A673 (cell line): ENCODE results near the gene SDR39U1. TPM values are rescaled to one million over a fixed set of nuclear protein-coding genes. Genes with fewer than 3 reads are reported as not detected.

Experiments used
- BruUV-seq: library from RNA; stranded (reverse); fragments of 400-500 nt; replicated peaks from 2 replicates; lab custom pipeline; 2021; lab: Mats Ljungman, UMichigan
- CTCF ChIA-PET: fragments of 300-600 bp; sonication (Branson Sonifier 250); formaldehyde crosslinking; loops from one replicate; lab custom pipeline; 2022; ENCODE audit warnings: antibody characterized with exemption; lab: Charles Lee
- POLR2A ChIA-PET: fragments of 300-600 bp; sonication (Branson Sonifier 250); formaldehyde crosslinking; loops from one replicate; lab custom pipeline; 2022; ENCODE audit warnings: antibody characterized with exemption; ENCODE audit not compliant: low non-redundant PET; lab: Charles Lee
- DNase-seq: peaks from one replicate; pipeline ENCODE4 v3.0.0-alpha.2; 2015; ENCODE audit warnings: low spot score
- H3K27ac ChIP-seq: fragments of 200-600 bp; sonication (generic); 2 replicates; pipeline ENCODE4 v1.5.1; 2016; ENCODE audit warnings: mixed run types, low read depth, mild to moderate bottlenecking, mixed read lengths, antibody characterized with exemption, low read length; ENCODE audit not compliant: poor library complexity, severe bottlenecking
- H3K27me3 ChIP-seq: fragments of 200-600 bp; sonication (generic); replicated peaks from 2 replicates; pipeline ENCODE4 v1.6.1; 2017; ENCODE audit warnings: mixed run types, low read depth, mild to moderate bottlenecking, mixed read lengths, antibody characterized with exemption, low read length; ENCODE audit not compliant: insufficient read depth, poor library complexity
- H3K36me3 ChIP-seq: fragments of 200-600 bp; sonication (generic); 2 replicates; pipeline ENCODE4 v1.6.1; 2016; ENCODE audit warnings: mixed run types, mild to moderate bottlenecking, mixed read lengths, antibody characterized with exemption, low read length; ENCODE audit not compliant: insufficient read depth, poor library complexity, severe bottlenecking
- H3K4me1 ChIP-seq: fragments of 200-600 bp; sonication (generic); 2 replicates; pipeline ENCODE4 v1.6.1; 2017; ENCODE audit warnings: mixed run types, mild to moderate bottlenecking, mixed read lengths, antibody characterized with exemption, low read length; ENCODE audit not compliant: insufficient read depth, poor library complexity, severe bottlenecking
- H3K4me3 ChIP-seq: fragments of 200-600 bp; sonication (generic); 2 replicates; pipeline ENCODE4 v1.5.1; 2016; ENCODE audit warnings: low read depth, mixed run types, mild to moderate bottlenecking, mixed read lengths, low read length; ENCODE audit not compliant: poor library complexity, severe bottlenecking
- H3K9me3 ChIP-seq: fragments of 200-600 bp; sonication (generic); 2 replicates; pipeline ENCODE4 v1.6.1; 2016; ENCODE audit warnings: mixed run types, low read depth, mild to moderate bottlenecking, mixed read lengths, antibody characterized with exemption, low read length; ENCODE audit not compliant: poor library complexity, severe bottlenecking
- EZH2 ChIP-seq: fragments of 200-600 bp; sonication (generic); IDR thresholded peaks from 2 replicates; pipeline ENCODE4 v1.6.1; 2017; ENCODE audit warnings: borderline replicate concordance, low read depth, mild to moderate bottlenecking, mixed read lengths, antibody characterized with exemption, low read length; ENCODE audit not compliant: poor library complexity, severe bottlenecking
- intact Hi-C: fragments of 100-400 bp; cut with micrococcal nuclease; formaldehyde crosslinking; loops from one replicate; pipeline ENCODE4 v1.10.0; 2022; ENCODE audit not compliant: unreplicated experiment
- total RNA-seq: library from RNA; stranded (reverse); gene quantifications from 2 replicates; pipeline ENCODE4 v1.2.3, GENCODE V29; 2021
- TF ChIP-seq, protein P1 (sequence below): fragments of 300-800, 200-600 bp; sonication (generic); conservative IDR thresholded peaks from 2 replicates; pipeline ENCODE4 v1.5.1; 2017; ENCODE audit warnings: low read depth, mild to moderate bottlenecking, antibody characterized with exemption, low read length, moderate library complexity, mixed read lengths

Gene SDR39U1
- total RNA-seq, 1 experiment from 2014 or later = 49.1 TPM

GRCh38 chr14:24431569-24432258, 10.9 kb downstream of the SDR39U1 start:
- CTCF ChIA-PET = interaction anchor here (0.5 to 3.3 kb wide), 19 partner anchors 8 to 373 kb away, joined by 3 to 101 read pairs (median 6); partner anchors contain the start of genes ADCY4, SDR39U1 and TINF2
- H3K4me3 ChIP-seq = peak overlapping the region; percentile 75
- POLR2A ChIA-PET = interaction anchor here (0.6 to 1.3 kb wide), 3 partner anchors 10 to 186 kb away, joined by 3 to 6 read pairs (median 4); no protein-coding TSS in a partner anchor
- H3K9me3 ChIP-seq = no peaks in the 10 kb centered on the region
- intact Hi-C loops = loop anchor here (2.0 to 10.0 kb wide), 4 partner anchors 67 to 417 kb away; partner anchors contain the start of gene TINF2
- H3K4me1 ChIP-seq = peaks cover 18% of the 10 kb centered on the region
- no peaks in the 10 kb centered on the region for H3K27me3 ChIP-seq
- H3K27ac ChIP-seq = peak overlapping the region; percentile 87
- TF ChIP-seq, protein P1, sequence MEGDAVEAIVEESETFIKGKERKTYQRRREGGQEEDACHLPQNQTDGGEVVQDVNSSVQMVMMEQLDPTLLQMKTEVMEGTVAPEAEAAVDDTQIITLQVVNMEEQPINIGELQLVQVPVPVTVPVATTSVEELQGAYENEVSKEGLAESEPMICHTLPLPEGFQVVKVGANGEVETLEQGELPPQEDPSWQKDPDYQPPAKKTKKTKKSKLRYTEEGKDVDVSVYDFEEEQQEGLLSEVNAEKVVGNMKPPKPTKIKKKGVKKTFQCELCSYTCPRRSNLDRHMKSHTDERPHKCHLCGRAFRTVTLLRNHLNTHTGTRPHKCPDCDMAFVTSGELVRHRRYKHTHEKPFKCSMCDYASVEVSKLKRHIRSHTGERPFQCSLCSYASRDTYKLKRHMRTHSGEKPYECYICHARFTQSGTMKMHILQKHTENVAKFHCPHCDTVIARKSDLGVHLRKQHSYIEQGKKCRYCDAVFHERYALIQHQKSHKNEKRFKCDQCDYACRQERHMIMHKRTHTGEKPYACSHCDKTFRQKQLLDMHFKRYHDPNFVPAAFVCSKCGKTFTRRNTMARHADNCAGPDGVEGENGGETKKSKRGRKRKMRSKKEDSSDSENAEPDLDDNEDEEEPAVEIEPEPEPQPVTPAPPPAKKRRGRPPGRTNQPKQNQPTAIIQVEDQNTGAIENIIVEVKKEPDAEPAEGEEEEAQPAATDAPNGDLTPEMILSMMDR = peak; percentile 99
- TF ChIP-seq EZH2 = no peak
- DNase-seq = peak; percentile 94
- H3K36me3 ChIP-seq = peaks cover 28% of the 10 kb centered on the region
- BruUV-seq = no TSS peak

DNA sequence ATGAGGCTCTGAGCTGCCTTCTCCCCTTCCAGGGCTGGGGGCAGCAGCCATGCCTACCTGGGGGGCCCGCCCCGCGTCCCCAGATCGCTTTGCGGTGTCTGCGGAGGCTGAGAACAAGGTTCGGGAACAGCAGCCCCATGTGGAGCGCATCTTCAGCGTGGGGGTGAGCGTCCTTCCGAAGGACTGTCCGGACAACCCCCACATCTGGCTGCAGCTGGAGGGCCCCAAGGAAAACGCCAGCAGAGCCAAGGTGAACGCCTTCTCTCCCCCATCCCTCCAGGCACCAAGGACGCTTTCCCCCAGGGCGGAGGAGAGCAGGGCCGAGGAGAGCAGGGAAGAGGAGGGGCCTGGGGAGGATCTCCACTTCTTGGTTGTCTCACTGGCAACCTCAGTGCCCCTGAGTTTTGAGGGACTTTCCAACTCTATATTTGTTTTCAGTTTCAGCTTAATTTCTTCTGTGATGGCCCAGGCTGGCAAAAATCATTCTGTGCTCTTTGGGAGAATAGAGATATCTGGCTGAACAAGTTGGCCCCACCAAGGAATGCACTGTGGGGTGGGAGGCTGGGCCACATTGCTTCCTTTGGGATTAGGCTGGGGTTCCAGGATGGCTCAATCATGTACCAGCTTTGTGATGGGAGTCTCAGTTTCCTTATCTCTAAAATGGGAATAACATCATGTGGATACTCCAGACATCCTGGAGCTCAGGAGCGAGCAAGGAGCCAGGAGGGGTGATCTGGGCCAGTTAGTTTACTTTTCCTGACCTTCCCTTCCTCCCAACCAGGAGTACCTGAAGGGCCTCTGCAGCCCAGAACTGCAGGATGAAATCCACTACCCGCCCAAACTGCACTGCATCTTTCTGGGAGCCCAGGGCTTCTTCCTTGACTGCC, 11.7 kb downstream of the SDR39U1 start:
- POLR2A ChIA-PET = interaction anchor here (0.6 to 1.3 kb wide), 3 partner anchors 11 to 186 kb away, joined by 3 to 6 read pairs (median 4); no protein-coding TSS in a partner anchor
- BruUV-seq = TSS peak; percentile 39
- TF ChIP-seq, protein P1 = no peak
- TF ChIP-seq EZH2 = no peak
- DNase-seq = peak; percentile 51
- H3K27me3 ChIP-seq = no peaks in the 10 kb centered on the region
- H3K9me3 ChIP-seq = no peaks in the 10 kb centered on the region
- CTCF ChIA-PET = interaction anchor here (0.5 to 3.3 kb wide), 17 partner anchors 7 to 373 kb away, joined by 3 to 101 read pairs (median 6); partner anchors contain the start of genes ADCY4, CIDEB, SDR39U1 and TINF2
- peak overlapping the region; percentile 75 for H3K4me3 ChIP-seq
- H3K4me1 ChIP-seq = peaks cover 16% of the 10 kb centered on the region
- intact Hi-C loops = loop anchor here (2.0 to 10.0 kb wide), 4 partner anchors 66 to 416 kb away; partner anchors contain the start of gene TINF2
- H3K27ac ChIP-seq = peak overlapping the region; percentile 87
- H3K36me3 ChIP-seq = peaks cover 25% of the 10 kb centered on the region

- intact Hi-C loops = loop anchor here (2.0 to 10.0 kb wide), 4 partner anchors 65 to 415 kb away; partner anchors contain the start of gene TINF2
- peaks cover 16% of the 10 kb centered on the region for H3K4me1 ChIP-seq
- H3K9me3 ChIP-seq = no peaks in the 10 kb centered on the region
- no TSS peak for BruUV-seq
- peak overlapping the region; percentile 87 for H3K27ac ChIP-seq
- no peaks in the 10 kb centered on the region for H3K27me3 ChIP-seq
- no peak for TF ChIP-seq EZH2
- TF ChIP-seq, protein P1 = no peak
- DNase-seq = peak; percentile 26
- ChIA-PET POLR2A (interaction anchor here (0.5 kb wide), 1 partner anchor 159 kb away, joined by 3 read pairs; the partner anchor contains the start of gene RABGGTA), CTCF (interaction anchor here (1.1 to 3.3 kb wide), 3 partner anchors 64 to 122 kb away, joined by 4 to 101 read pairs (median 5); partner anchors contain the start of genes ADCY4 and CIDEB)
- peak overlapping the region; percentile 75 for H3K4me3 ChIP-seq
- peaks cover 25% of the 10 kb centered on the region for H3K36me3 ChIP-seq
Measured at GRCh38 chr14:24430143-24430681, 12.4 kb downstream of the SDR39U1 start.
